ENCODE results near the gene DUSP5.

The DUSP5 gene

GRCh38 chr10:110508806-110509544 lies 11.3 kb downstream of the DUSP5 start:
- TF ChIP-seq ZBTB7A (IDR thresholded peaks at IDR 0.05; ENCODE audit: low read depth) = no peak
- peak; percentile 21; the same call in 1 of the 2 replicates for TF ChIP-seq TEAD4 (IDR thresholded peaks at IDR 0.05)
- TF ChIP-seq NFIC (IDR thresholded peaks at IDR 0.05) = peak; percentile 57

- TF ChIP-seq TEAD4 (IDR thresholded peaks at IDR 0.05) (no peak), NFIC (IDR thresholded peaks at IDR 0.05) (no peak), REST (IDR thresholded peaks at IDR 0.05; ENCODE audit: low read depth) (no peak), CEBPB (IDR thresholded peaks at IDR 0.05) (no peak), RAD21 (IDR thresholded peaks at IDR 0.05; ENCODE audit: low read depth) (no peak), EGR1 (IDR thresholded peaks at IDR 0.05) (no peak), MAX (IDR thresholded peaks at IDR 0.05) (no peak), FOXM1 (IDR thresholded peaks at IDR 0.05; ENCODE audit: borderline replicate concordance, low read depth) (no peak), TAF1 (IDR thresholded peaks at IDR 0.05; ENCODE audit: low read depth) (no peak), CREB1 (IDR thresholded peaks at IDR 0.05; ENCODE audit: low read depth) (no peak), TCF12 (IDR thresholded peaks at IDR 0.05; ENCODE audit: low read depth) (no peak), ZBTB7A (IDR thresholded peaks at IDR 0.05; ENCODE audit: low read depth) (no peak), YY1 (IDR thresholded peaks at IDR 0.05; ENCODE audit: low read depth) (no peak), EP300 (IDR thresholded peaks at IDR 0.05; ENCODE audit: borderline replicate concordance) (no peak), USF1 (IDR thresholded peaks at IDR 0.05) (no peak)
Measured at GRCh38 chr10:110509560-110509959, 11.9 kb downstream of the DUSP5 start.

GRCh38 chr10:110510086-110510485 lies 12.4 kb downstream of the DUSP5 start:
- TF ChIP-seq EGR1 (IDR thresholded peaks at IDR 0.05) (no peak), TAF1 (IDR thresholded peaks at IDR 0.05; ENCODE audit: low read depth) (no peak), CREB1 (IDR thresholded peaks at IDR 0.05; ENCODE audit: low read depth) (no peak), USF1 (IDR thresholded peaks at IDR 0.05) (no peak)

GRCh38 chr10:110510730-110511129 lies 13.0 kb downstream of the DUSP5 start:
- TF ChIP-seq EP300 (IDR thresholded peaks at IDR 0.05; ENCODE audit: borderline replicate concordance) (no peak), TCF12 (IDR thresholded peaks at IDR 0.05; ENCODE audit: low read depth) (no peak), USF1 (IDR thresholded peaks at IDR 0.05) (no peak), EGR1 (IDR thresholded peaks at IDR 0.05) (no peak), FOXM1 (IDR thresholded peaks at IDR 0.05; ENCODE audit: borderline replicate concordance, low read depth) (no peak), CEBPB (IDR thresholded peaks at IDR 0.05) (no peak), REST (IDR thresholded peaks at IDR 0.05; ENCODE audit: low read depth) (no peak), ZBTB7A (IDR thresholded peaks at IDR 0.05; ENCODE audit: low read depth) (no peak), TAF1 (IDR thresholded peaks at IDR 0.05; ENCODE audit: low read depth) (no peak), YY1 (IDR thresholded peaks at IDR 0.05; ENCODE audit: low read depth) (no peak), NFIC (IDR thresholded peaks at IDR 0.05) (no peak), TEAD4 (IDR thresholded peaks at IDR 0.05) (no peak), CREB1 (IDR thresholded peaks at IDR 0.05; ENCODE audit: low read depth) (no peak), MAX (IDR thresholded peaks at IDR 0.05) (no peak), RAD21 (IDR thresholded peaks at IDR 0.05; ENCODE audit: low read depth) (no peak)

- TF ChIP-seq MAX (IDR thresholded peaks at IDR 0.05) = no peak
- no peak for TF ChIP-seq FOXM1 (IDR thresholded peaks at IDR 0.05; ENCODE audit: borderline replicate concordance, low read depth)
- TF ChIP-seq TEAD4 (IDR thresholded peaks at IDR 0.05) = no peak
- TF ChIP-seq REST (IDR thresholded peaks at IDR 0.05; ENCODE audit: low read depth) = no peak
- no peak for TF ChIP-seq NFIC (IDR thresholded peaks at IDR 0.05)
- TF ChIP-seq TCF12 (IDR thresholded peaks at IDR 0.05; ENCODE audit: low read depth) = no peak
Measured at GRCh38 chr10:110511734-110512449, 14.2 kb downstream of the DUSP5 start.

All from Ishikawa (cell line).